ENCODE data around the gene THOC6. TPM values are rescaled to one million over a fixed set of nuclear protein-coding genes. Genes with fewer than 3 reads are reported as not detected.
"Not testable (repeated sequence)": the region's sequence is repeated elsewhere in the genome, so short reads cannot be mapped to it uniquely, and the experiment has no call there.

Gene THOC6
- polyA plus RNA-seq, 1 donor from 2014 or later, result 11.4 TPM

DNA sequence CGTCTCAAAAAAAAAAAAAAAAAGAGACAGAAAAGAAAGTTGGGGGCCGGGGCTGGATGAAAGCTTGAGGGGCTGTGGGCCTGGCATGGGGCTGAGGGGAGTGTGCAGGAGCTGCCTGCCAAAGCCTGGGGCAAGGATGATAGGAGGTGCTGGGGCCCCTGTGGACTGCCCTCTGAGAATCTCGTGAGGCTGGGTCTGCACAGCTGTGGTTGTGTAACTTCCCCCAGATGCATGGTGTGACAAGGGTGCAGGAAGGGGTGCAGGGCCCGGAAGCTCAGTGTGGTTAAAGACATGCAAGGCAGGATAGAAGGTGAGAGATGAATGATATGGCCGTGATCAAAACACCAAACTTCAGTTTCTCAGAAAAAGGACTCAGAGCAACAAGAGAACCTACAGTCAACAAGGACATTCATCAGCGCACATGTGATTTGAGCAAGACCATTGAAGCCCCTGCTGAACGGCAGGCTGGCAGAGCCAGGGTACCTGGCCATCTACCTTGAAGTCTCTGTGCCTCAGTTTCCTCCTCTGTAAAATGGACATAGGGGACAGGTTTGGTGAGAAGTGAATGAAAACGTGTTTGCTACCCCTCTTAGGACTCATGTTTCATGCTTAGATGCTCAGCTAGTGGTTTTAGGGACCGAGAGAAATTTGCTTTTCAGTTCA is 51.2 kb downstream of the THOC6 start:
- H3K27ac ChIP-seq (ENCODE audit: low read length), result no peak overlapping the region
- no peaks in the 10 kb centered on the region for H3K36me3 ChIP-seq (ENCODE audit: insufficient read depth, low read length)
- H3K4me2 ChIP-seq (ENCODE audit: low read length), result no peak overlapping the region
- H3K9me2 ChIP-seq (ENCODE audit: insufficient read depth, low read length), result no peaks in the 10 kb centered on the region
- no peaks in the 10 kb centered on the region for H3K79me2 ChIP-seq (replicated peaks; ENCODE audit: insufficient read depth, low read length)
- TF ChIP-seq, protein P1, sequence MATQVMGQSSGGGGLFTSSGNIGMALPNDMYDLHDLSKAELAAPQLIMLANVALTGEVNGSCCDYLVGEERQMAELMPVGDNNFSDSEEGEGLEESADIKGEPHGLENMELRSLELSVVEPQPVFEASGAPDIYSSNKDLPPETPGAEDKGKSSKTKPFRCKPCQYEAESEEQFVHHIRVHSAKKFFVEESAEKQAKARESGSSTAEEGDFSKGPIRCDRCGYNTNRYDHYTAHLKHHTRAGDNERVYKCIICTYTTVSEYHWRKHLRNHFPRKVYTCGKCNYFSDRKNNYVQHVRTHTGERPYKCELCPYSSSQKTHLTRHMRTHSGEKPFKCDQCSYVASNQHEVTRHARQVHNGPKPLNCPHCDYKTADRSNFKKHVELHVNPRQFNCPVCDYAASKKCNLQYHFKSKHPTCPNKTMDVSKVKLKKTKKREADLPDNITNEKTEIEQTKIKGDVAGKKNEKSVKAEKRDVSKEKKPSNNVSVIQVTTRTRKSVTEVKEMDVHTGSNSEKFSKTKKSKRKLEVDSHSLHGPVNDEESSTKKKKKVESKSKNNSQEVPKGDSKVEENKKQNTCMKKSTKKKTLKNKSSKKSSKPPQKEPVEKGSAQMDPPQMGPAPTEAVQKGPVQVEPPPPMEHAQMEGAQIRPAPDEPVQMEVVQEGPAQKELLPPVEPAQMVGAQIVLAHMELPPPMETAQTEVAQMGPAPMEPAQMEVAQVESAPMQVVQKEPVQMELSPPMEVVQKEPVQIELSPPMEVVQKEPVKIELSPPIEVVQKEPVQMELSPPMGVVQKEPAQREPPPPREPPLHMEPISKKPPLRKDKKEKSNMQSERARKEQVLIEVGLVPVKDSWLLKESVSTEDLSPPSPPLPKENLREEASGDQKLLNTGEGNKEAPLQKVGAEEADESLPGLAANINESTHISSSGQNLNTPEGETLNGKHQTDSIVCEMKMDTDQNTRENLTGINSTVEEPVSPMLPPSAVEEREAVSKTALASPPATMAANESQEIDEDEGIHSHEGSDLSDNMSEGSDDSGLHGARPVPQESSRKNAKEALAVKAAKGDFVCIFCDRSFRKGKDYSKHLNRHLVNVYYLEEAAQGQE (IDR thresholded peaks at IDR 0.05; ENCODE audit: borderline replicate concordance), result no peak
- TF ChIP-seq, protein P2, sequence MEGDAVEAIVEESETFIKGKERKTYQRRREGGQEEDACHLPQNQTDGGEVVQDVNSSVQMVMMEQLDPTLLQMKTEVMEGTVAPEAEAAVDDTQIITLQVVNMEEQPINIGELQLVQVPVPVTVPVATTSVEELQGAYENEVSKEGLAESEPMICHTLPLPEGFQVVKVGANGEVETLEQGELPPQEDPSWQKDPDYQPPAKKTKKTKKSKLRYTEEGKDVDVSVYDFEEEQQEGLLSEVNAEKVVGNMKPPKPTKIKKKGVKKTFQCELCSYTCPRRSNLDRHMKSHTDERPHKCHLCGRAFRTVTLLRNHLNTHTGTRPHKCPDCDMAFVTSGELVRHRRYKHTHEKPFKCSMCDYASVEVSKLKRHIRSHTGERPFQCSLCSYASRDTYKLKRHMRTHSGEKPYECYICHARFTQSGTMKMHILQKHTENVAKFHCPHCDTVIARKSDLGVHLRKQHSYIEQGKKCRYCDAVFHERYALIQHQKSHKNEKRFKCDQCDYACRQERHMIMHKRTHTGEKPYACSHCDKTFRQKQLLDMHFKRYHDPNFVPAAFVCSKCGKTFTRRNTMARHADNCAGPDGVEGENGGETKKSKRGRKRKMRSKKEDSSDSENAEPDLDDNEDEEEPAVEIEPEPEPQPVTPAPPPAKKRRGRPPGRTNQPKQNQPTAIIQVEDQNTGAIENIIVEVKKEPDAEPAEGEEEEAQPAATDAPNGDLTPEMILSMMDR (IDR thresholded peaks at IDR 0.05; ENCODE audit: poor library complexity, severe bottlenecking), result no peak
- TF ChIP-seq EZH2 (IDR thresholded peaks at IDR 0.05; ENCODE audit: borderline replicate concordance, insufficient read depth, low read length, poor library complexity, severe bottlenecking) (no peak), MXI1 (conservative IDR thresholded peaks at IDR 0.05; ENCODE audit: poor library complexity, severe bottlenecking) (no peak), TAF1 (IDR thresholded peaks at IDR 0.05; ENCODE audit: low read depth) (no peak), POLR2AphosphoS5 (IDR thresholded peaks at IDR 0.05) (no peak), SMC3 (conservative IDR thresholded peaks at IDR 0.05; ENCODE audit: poor library complexity) (no peak)
- H3F3A ChIP-seq (ENCODE audit: insufficient read depth, low read length, poor library complexity, severe bottlenecking), result no peaks in the 10 kb centered on the region
- H3K4me3 ChIP-seq (ENCODE audit: low read length), result no peak overlapping the region
- H3K9ac ChIP-seq (ENCODE audit: low read length), result no peak overlapping the region
- no peaks in the 10 kb centered on the region for H3K9me3 ChIP-seq (ENCODE audit: low read length)
- H4K20me1 ChIP-seq (ENCODE audit: insufficient read depth), result no peaks in the 10 kb centered on the region
- no peaks in the 10 kb centered on the region for H3K27me3 ChIP-seq (ENCODE audit: insufficient read depth, low read depth, low read length)
- no peak overlapping the region for H2AFZ ChIP-seq (ENCODE audit: low read depth, low read length)

DNA sequence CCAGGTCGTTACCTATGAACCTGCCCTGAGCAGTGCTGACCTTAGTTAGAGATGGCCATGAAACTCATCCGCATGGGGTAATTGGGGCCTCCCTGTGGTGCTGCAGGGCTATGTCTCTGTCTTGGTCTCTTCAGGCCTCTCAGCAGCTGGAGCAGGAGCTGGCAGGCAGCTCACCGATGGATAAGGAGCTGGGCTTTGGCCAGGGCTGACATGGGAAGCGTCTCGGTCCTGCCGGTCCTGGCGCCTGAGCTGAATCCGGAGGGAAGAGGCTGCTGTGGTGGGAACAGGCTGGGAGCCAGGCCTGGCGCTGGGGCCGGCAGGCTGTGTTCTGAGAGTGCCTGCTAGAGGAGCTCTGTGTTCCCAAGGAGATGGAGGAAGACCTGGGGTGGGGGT is 51.7 kb downstream of the THOC6 start:
- H3K9me3 ChIP-seq (ENCODE audit: low read length), result no peaks in the 10 kb centered on the region
- no peaks in the 10 kb centered on the region for H3K27me3 ChIP-seq (ENCODE audit: insufficient read depth, low read depth, low read length)
- no peak overlapping the region for H3K9ac ChIP-seq (ENCODE audit: low read length)
- no peaks in the 10 kb centered on the region for H4K20me1 ChIP-seq (ENCODE audit: insufficient read depth)
- H3K27ac ChIP-seq (ENCODE audit: low read length), result no peak overlapping the region
- no peaks in the 10 kb centered on the region for H3K79me2 ChIP-seq (replicated peaks; ENCODE audit: insufficient read depth, low read length)
- no peak overlapping the region for H2AFZ ChIP-seq (ENCODE audit: low read depth, low read length)
- no peaks in the 10 kb centered on the region for H3K36me3 ChIP-seq (ENCODE audit: insufficient read depth, low read length)
- H3K4me2 ChIP-seq (ENCODE audit: low read length), result no peak overlapping the region
- H3K9me2 ChIP-seq (ENCODE audit: insufficient read depth, low read length), result no peaks in the 10 kb centered on the region
- H3F3A ChIP-seq (ENCODE audit: insufficient read depth, low read length, poor library complexity, severe bottlenecking), result no peaks in the 10 kb centered on the region
- TF ChIP-seq TAF1 (IDR thresholded peaks at IDR 0.05; ENCODE audit: low read depth) (no peak), POLR2AphosphoS5 (IDR thresholded peaks at IDR 0.05) (no peak), EP300 (conservative IDR thresholded peaks at IDR 0.05; ENCODE audit: poor library complexity, severe bottlenecking) (no peak), EZH2 (IDR thresholded peaks at IDR 0.05; ENCODE audit: borderline replicate concordance, insufficient read depth, low read length, poor library complexity, severe bottlenecking) (no peak), SMC3 (conservative IDR thresholded peaks at IDR 0.05; ENCODE audit: poor library complexity) (no peak), RAD21 (conservative IDR thresholded peaks at IDR 0.05) (no peak), MXI1 (conservative IDR thresholded peaks at IDR 0.05; ENCODE audit: poor library complexity, severe bottlenecking) (no peak)
- TF ChIP-seq, protein P2 (IDR thresholded peaks at IDR 0.05; ENCODE audit: poor library complexity, severe bottlenecking), result no peak
- TF ChIP-seq, protein P1 (IDR thresholded peaks at IDR 0.05; ENCODE audit: borderline replicate concordance), result no peak
- H3K4me3 ChIP-seq (ENCODE audit: low read length), result no peak overlapping the region

DNA sequence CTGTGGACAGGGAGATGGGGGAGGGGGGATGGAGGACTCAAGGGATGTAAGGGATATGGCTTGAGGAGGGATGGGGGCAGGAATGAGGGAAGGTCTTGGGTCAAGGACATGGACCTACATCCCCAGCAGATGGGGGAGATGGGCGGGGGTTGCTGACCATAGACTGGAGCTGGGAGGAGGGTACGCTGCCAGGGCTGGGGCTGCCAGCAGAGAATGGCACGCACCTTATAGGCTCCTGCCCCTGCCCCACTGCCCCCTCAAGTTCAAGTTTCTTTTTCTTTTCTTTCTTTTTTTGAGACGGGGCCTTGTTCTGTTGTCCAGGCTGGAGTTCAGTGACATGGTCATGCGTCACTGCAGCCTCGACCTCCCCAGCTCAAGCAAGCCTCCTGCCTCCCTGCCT is 52.1 kb downstream of the THOC6 start:
- not testable (repeated sequence) for H3K79me2 ChIP-seq (replicated peaks; ENCODE audit: insufficient read depth, low read length); H3K9ac ChIP-seq (ENCODE audit: low read length); H3K27ac ChIP-seq (ENCODE audit: low read length); H2AFZ ChIP-seq (ENCODE audit: low read depth, low read length); H3F3A ChIP-seq (ENCODE audit: insufficient read depth, low read length, poor library complexity, severe bottlenecking); H3K9me2 ChIP-seq (ENCODE audit: insufficient read depth, low read length); H3K36me3 ChIP-seq (ENCODE audit: insufficient read depth, low read length); H3K4me3 ChIP-seq (ENCODE audit: low read length); H4K20me1 ChIP-seq (ENCODE audit: insufficient read depth); H3K4me2 ChIP-seq (ENCODE audit: low read length); H3K27me3 ChIP-seq (ENCODE audit: insufficient read depth, low read depth, low read length); H3K9me3 ChIP-seq (ENCODE audit: low read length)
